ENCODE results near the gene PDE4DIP.
"Not testable (repeated sequence)": the region's sequence is repeated elsewhere in the genome, so short reads cannot be mapped to it uniquely, and the experiment has no call there.

PDE4DIP gene

DNA sequence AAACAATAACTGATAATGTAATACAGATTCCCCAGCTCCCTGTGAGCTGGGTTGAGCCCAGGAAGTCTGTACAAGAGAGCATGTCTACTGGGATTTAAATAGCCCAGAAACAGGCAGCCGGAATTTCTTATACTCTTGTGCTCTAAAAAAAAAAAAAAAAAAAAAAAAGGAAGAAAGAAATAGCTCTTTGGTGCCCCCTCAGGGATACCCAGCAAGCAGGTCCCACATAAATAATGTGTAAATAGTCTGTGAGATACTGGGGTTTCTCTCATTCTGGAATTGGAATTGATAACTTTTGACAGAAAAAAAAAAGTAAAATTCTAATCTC, 25.4 kb downstream of the PDE4DIP start:
- not testable (repeated sequence) for DNase-seq (ENCODE audit: low read depth in 1 of 2, low spot score in 1 of 2)

DNA sequence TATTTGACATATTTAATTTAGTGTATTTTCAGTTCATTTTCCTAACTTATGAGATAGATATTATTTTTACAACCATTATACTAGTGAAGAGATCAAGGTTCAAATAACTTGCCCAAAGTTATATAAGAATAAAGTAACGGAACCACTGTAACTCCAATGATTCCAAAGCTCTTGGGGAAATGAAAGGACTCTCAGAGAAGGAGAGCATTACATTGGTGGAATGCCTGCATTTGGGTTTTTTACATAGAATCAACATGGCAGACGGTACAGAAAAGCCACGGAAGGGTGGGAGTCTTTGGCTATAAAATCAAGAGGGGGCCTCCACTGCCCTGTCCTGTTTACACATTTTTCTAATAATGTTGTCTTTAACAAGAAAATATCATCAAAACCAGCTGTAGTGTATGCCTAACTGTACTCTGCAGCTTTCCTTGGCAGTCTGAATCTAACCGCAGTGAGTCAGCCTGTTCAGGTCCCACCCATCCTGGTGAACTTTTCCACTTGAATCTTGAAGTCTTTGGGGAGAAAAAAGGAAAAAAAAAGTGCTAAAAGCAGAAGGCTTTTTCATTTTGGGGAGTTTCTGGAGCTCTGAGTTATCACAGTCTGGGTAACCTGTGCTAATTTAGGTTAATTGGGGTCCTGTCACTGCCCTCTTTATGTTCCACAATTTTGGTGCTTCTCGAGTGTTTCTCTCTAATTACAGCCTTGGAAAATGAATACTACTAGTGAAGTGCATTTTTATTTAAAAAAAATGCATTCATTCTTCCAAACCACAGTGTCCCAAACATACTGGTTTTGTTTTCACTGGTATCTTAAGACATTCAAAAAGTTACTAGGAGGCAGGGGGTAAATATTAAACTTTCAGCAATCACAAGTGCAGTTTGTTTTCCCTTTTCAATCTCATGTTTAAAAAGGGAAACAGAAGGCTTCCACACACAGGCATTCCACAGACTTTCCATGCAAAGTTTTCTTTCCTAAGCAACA, 30.5 kb downstream of the PDE4DIP start:
- DNase-seq (ENCODE audit: low read depth in 1 of 2, low spot score in 1 of 2): not testable (repeated sequence)

DNA sequence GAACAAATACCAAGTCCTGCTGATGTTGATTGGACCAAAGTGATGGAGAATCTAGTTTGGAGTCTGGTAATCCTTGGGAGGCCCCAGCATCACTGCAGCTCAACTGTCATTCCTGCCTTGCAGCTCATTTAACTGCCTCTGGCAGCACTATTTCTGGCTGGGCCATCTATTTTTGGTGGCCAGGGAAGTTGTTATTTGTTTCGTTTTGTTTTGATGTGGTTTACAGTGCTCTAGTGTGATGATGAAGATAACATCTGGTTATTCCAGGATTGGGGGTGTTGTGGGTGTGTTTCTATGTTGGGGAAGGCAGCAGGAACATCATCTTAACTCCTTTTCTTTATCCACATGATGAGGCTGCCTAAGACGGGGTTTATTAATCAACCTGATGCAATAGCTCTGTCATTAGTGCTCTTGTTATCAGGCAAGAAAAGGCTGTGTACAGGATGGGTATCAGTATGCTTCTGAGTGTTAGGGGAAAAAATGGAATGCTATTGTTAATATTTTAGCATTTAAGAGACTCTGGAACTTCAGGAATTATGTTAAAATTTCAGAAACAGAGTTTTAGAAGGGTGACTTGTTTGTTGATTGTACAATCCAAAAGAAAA, 35.7 kb downstream of the PDE4DIP start:
- DNase-seq (ENCODE audit: low read depth in 1 of 2, low spot score in 1 of 2): not testable (repeated sequence)

DNA sequence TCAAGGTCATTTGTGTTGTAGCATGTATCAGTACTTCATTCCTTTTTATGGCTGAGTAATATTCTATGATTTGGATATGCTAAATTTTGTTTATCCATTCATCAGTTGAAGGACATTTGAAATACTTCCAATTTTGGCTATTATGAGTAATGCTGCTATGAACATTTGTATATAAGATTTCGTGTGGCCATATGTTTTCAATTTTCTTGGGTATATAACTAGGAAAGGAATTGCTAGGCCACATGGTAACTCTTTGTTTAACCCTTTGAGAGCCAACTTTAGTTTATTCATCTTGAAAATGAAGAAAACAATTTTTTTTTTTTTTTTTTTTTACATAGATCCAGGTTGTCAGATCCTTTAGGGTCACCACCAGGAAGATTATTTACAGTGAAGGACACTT, 37.0 kb downstream of the PDE4DIP start:
- DNase-seq (ENCODE audit: low read depth in 1 of 2, low spot score in 1 of 2): not testable (repeated sequence)

DNA sequence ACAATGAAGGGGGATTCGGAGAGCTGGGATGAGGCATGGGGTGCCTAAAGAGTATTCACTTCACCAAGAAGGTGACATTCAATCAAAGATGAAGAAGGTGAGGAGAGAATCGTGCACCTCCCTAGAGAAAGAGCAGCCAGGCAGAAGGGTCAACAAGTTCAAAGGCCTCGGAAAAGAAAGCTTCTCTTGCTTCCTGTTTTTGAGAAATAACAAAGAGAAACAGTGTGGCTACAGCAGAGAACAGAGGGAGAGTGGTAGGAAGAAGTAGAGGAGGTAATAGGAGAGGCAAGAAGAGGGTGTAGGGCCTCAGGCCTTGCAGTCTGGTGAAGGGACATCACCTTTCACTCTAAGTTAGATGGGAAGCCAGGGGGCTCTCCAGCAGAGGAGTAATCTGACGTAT, 41.0 kb downstream of the PDE4DIP start:
- not testable (repeated sequence) for DNase-seq (ENCODE audit: low read depth in 1 of 2, low spot score in 1 of 2)

DNA sequence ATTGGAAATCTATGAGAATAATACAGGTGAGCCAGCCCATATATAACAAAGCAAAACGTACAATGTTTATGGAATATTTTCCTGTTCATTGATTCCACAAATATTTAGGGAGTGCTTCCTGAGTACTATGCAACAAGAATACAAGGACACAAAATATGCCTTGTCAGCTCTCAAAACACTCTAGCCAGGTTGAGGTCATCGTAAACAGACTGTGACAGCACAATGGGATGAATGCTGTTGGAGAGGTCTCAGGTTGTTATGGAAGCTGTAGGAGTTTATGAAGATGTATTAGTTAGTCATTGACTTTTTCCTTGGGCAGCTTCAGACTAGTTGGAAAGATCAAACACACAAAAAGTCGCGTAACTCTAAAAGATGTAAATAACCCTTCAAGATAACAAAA, 42.1 kb downstream of the PDE4DIP start:
- not testable (repeated sequence) for DNase-seq (ENCODE audit: low read depth in 1 of 2, low spot score in 1 of 2)

DNA sequence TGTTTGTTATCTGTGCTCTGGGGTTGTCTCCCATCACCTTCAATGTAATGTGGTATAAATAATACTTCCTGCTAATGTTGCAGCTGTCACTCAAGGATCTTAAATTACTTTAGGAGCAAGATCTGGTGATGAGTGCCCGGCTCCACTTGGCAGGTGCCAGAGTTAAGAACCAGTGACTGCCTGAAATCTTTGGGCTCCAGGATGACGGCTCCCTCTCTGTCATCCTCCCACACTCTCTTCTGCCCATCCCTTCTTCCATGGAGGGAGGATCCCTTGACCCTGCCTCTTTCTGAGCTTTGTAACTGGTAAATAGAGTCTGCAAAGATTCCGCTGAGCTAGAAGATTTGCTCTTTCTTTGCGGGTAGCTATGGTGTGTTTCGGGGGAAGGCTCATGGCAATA, 44.4 kb downstream of the PDE4DIP start:
- not testable (repeated sequence) for DNase-seq (ENCODE audit: low read depth in 1 of 2, low spot score in 1 of 2)

DNA sequence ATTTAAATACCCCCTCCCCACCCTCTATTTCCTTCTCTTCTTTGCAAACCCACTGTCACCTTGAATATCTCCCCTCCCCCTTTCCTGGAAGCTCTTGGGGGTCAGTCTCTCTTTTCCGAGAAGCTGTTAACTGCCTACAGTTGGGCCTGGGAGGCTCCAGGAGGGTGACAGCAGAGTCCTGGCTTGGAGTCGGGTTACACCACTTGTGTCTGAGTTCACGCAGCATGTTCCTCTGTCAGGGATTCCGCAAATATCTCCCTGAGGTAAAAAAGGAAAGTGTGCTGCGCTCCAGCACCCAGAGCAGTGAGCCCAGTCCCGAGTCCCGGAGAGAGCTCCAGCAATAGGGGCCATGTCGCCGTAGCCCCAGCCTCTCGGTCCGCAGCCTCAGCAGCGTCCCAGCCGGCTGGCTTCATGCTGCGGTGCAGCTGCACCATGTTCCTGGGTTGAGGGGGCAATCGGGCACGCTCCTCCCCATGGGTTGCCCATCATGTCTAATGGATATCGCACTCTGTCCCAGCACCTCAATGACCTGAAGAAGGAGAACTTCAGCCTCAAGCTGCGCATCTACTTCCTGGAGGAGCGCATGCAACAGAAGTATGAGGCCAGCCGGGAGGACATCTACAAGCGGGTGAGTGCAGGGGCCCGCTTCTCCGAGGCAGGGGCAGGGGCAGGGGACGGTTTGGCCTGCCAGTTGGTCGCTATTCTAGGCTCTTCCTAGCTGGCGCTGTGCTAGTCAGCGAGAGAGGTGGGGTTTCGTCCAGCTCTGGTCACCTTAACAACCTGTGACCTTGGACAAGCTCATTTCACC, 45.2 kb downstream of the PDE4DIP start:
- DNase-seq (ENCODE audit: low read depth in 1 of 2, low spot score in 1 of 2): not testable (repeated sequence)

DNA sequence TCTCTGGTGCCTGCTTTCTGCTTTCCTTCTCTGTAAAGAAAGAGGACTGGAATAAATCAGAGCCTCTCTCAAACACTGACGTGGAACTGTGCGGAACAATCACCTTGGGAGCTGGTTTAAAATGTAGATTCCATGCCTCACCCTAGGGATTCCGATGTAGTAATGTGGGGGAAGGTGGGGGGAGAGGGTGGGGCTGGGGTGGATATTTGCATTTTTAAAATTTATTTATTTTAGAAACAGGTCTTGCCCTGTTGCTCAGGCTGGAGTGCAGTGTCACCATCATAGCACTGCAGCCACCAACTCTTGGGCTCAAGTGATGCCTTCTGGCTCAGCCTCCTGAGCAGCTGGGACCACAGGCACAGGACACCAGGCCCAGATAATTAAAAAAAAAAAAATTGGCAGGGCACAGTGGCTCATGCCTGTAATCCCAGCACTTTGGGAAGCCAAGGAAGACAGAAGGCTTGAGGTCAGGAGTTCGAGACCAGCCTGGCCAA, 45.9 kb downstream of the PDE4DIP start:
- DNase-seq (ENCODE audit: low read depth in 1 of 2, low spot score in 1 of 2): not testable (repeated sequence)

DNA sequence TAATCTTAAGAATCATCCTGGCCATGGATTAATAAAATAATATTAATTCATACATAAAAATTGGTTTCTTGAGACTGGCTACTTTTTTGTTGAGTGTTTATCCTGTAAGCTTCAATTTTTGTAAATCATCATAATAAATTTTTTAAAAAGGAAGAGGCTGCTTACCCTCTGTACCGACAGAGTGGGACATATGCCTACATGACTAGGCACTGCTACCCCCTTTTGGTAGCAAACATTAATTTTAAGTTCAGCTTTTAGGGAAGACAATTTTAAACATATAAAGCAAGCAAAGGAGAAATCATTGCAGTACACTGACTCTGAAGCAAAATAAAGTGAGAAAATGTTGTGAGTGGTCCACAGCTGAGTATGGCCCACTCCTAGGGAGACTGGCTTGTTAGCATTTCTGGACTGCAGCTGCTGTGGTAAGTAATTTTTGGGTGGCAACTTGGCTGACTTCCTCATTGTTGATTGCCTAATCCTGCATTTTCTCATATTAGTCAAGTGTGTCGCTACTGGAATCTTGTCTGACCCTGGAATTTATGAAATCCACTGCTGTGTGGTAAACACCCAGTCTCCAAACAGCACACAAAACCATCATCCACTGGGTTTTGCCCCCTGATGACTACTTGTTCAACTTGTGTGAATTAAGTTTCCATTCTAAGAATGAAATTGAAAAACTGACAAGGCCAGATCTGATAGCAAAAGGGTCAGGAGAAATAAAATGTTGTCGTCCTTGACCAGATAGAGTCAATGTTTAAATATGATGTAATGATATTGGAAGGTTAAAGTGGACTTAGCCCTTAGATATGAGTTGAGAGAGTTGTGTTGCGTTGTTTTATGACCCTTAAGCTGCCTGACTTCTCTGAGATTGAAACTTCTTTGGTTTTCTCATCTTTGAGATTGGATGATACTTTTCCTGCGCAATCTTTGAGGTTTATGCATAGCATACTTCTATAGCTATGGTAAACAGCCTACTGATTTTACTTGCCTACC, 50.4 kb downstream of the PDE4DIP start:
- DNase-seq (ENCODE audit: low read depth in 1 of 2, low spot score in 1 of 2): not testable (repeated sequence)

DNA sequence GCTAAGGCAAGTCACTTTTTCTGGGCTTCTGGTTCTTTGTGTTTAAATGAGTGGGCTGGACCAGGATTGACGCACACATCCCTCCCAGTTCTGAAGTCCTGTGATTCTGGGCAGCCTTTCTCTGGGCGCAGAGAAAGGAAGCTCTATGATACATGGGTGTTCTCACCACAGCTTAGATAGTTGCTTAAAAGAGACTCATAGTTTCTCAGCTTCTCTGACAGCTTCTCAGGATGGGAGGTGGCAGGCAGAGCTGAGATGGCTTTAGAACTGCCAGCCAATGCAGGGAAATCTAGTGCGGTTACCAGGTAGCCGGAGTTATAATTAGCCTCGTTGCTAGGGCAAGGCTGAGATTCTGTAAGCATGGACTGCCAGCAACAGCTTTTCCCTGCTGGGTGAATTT, 55.8 kb downstream of the PDE4DIP start:
- not testable (repeated sequence) for DNase-seq (ENCODE audit: low read depth in 1 of 2, low spot score in 1 of 2)

DNA sequence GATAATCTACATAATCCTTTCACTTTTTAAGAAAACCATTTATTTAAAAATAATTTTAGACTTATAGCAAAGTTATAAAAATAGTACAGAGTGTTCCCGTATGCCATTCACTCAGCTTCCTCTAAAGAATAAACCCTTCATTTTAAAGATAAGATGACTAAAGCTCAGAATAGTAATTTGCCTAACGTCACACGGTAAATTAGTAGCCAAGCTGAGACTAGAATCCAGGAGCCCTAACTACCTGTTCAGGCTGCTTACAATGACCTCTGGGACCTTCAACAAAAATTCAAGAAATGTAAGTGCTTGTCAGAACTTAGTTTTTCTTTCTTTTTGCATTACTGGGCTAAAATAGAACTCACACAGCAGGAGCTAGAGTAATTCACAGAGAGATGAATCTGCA, 56.5 kb downstream of the PDE4DIP start:
- not testable (repeated sequence) for DNase-seq (ENCODE audit: low read depth in 1 of 2, low spot score in 1 of 2)

DNA sequence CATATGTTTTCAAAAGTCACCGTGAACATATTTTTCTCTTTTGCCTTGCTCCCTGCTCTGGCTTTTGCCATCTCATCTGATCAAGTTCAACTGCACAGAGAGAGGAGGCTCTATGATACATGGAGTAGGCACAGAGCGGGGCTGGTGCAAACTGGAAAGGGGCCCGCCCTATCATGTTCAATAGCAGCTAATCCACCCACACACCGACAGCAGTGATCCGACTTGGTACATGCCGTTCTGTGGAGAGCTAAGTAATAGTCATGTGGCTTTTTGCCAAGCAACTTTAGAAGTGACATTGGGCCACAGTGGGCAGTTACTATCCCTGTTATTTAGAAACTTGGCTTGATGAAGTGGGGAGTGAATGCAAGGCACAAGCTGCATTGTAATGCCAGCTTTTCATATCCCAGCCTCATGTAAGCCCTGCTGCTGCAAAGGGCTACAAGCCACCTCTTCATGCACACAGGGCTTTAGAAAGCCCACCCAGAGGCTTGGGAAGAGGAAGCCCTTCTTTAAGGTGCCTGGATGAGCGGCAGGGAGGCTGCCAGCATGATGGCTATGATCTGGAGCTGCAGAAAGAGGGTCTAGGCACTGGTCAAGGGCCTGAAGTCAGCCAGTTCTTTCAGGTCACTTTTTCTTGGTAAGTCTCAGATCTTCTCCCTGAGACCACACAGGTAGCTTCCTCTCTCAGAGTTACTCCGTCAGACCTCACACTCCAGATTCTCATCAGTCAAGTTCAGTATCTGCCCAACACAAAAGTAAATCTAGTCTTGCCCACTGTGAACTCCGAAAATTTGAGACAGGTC, 57.1 kb downstream of the PDE4DIP start:
- DNase-seq (ENCODE audit: low read depth in 1 of 2, low spot score in 1 of 2): not testable (repeated sequence)

DNA sequence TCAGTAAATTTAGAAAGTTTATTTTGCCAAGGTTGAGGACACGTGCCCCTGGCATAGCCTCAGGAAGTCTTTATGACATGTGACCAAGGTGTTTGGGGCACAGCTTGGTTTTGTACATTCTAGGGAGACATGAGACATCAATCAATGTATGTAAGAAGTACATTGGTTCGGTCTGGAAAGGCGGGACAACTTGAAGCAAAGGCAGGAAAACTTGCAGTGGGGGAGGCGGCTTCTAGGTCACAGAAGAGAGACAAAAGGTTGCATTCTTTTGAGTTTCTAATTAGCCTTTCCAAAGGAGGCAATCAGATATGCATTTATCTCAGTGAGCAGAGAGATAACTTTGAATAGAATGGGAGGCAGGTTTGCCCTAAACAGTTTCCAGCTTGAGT, 57.7 kb downstream of the PDE4DIP start:
- not testable (repeated sequence) for DNase-seq (ENCODE audit: low read depth in 1 of 2, low spot score in 1 of 2)

DNA sequence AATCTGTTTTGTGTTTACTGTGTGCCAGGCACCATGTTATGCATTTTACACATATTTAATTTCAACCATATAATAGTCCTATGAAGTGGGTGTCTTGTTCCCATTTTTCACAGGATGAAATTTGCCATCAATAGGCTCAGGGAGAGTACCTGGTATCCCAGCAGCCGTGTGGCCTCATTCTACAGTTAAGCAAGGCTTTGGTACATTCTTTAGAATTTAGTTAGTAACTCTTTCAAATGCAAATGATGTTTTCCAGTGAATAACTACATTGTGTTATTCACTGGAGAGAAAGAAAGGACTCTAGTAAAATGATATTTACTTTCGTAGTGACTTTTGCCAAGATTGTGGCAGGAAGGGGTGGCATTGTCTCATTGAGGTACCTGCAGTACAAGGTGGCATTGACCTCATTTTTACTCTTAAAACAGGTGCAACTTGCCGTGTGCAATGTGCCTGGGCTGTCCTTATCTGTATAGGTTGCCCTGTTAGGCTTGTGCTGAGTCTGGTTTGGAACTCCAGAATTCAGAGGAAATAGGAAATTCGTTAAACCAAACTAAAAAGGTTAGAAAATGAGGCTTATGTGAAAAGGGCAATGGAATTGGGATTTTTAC, 65.1 kb downstream of the PDE4DIP start:
- not testable (repeated sequence) for DNase-seq (ENCODE audit: low read depth in 1 of 2, low spot score in 1 of 2)

DNA sequence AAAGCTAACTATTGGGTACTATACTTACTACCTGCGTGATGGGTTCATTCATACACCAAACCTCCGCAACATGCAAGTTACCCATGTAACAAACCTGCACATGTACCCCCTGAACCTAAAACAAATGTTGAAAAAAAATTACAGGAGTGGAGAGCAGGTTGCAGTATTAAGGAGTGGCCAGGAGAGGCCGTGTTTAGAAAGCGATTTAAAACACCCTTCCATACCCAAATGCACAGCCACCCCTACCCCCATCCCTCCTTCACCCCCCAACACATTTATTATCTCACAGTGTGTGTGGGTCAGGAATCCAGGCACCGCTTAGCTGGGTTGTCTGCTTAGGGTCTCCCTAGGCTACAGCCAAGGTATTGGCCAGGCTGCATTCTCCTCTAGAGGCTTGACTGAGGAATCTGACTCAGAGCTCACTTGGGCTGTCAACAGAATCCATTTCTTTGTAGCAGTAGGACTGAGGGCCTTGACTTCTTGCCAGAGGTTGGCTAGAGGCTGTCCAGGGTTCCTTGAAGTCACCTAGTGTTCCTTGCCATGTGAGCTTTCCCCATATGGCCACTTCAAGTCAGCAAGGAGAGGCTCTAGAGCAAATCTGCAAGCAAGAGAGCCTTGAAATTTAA, 67.2 kb downstream of the PDE4DIP start:
- not testable (repeated sequence) for DNase-seq (ENCODE audit: low read depth in 1 of 2, low spot score in 1 of 2)

DNA sequence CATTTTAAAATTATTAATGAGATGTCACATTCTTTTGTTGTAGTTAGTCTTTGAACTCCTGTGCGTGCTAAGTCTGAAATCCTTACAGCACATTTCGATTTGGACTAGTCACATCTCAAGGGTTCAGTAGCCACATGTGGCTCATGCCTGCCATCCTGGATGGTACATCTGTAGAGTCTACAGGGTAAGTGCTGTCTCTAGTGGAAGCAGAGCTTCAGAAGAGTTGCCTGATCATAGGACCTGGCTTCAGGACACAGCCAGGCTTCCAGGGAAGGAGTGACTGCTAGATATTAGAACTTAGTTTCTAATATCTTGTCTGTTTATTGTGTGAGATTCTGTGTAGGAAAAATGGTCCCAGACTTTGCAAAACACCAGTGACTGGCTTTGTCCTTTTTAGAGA, 72.0 kb downstream of the PDE4DIP start:
- DNase-seq (ENCODE audit: low read depth in 1 of 2, low spot score in 1 of 2): not testable (repeated sequence)

DNA sequence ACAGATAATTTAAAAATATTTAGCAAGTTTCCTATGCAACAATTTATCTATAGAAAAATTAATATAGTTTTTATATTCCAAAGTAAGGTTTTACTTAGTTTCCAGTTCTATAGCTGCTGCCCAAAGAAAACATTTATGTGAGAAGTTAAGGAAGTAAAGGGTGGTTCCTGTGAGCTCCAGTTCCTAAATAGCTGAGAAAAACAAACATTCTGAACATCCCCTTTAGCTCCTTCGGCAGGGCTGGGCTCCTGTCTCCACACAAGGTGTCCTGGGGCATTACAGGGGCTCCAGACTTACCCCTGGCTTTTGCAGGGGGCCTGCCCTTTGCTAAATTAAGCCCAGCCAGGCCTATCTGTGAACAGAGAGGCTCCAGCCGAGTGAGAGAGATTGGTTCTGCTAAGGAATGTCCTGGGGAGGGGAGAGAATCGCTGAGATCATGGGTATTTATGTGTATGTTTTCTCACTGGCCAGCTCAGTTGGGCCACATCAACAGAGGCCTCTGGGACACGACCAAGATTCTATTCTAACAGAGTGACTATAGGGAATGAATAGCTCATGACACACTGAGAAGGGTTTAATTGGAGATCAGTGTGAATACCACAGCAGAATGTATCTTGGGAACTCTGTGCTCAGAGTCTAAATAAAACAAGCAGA, 72.6 kb downstream of the PDE4DIP start:
- DNase-seq (ENCODE audit: low read depth in 1 of 2, low spot score in 1 of 2): not testable (repeated sequence)

Data from stimulated activated CD4-positive, alpha-beta T cell treated with anti-CD3 and anti-CD28 coated beads, Interleukin-15, amount 100 ng/mL, for 1 hour (primary cell).